ENCODE measurements around the gene MVP. TPM values are rescaled to one million over a fixed set of nuclear protein-coding genes. Genes with fewer than 3 reads are reported as not detected.
"Not testable (repeated sequence)": the region's sequence is repeated elsewhere in the genome, so short reads cannot be mapped to it uniquely, and the experiment has no call there.

The MVP gene
- total RNA-seq, 1 donor from 2014 or later = 2.4 TPM

DNA sequence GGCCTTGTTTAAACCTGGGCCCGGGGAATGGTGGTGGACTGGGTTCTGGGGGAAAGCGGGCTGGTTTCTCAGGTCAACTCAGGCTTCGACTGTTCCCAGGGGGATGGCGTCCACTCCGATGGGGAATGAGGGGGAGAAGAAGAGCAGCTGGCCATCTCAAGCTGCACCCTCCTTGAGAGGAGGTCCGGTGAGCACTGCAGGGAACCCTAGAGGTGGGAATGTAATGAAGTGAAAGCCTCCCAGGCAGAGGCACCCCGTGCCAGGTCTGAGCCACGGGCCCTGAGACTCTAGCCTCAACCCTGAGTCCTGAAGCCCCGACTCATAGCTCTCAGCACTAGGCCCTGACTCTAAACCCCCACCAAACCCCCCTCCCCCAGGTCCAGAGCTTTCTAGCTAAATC is 43.9 kb downstream of the MVP start:
- H3K9me3 ChIP-seq (ENCODE audit: low read depth) = no peaks in the 10 kb centered on the region
- Mint-ChIP-seq H3K4me1 (peaks cover 6% of the 10 kb centered on the region), H3K27ac (no peak overlapping the region), H3K27me3 (ENCODE audit: insufficient read depth, low read depth) (peaks cover 4% of the 10 kb centered on the region), H3K9me3 (no peaks in the 10 kb centered on the region), H3K4me3 (peak overlapping the region; percentile 58), H3K36me3 (peaks cover 4% of the 10 kb centered on the region)
- peaks cover 5% of the 10 kb centered on the region for H4K20me1 ChIP-seq (ENCODE audit: low read depth)
- TF ChIP-seq EZH2phosphoT487 (IDR thresholded peaks at IDR 0.05) (no peak), EZH2 (IDR thresholded peaks at IDR 0.05) (no peak)
- TF ChIP-seq, protein P1, sequence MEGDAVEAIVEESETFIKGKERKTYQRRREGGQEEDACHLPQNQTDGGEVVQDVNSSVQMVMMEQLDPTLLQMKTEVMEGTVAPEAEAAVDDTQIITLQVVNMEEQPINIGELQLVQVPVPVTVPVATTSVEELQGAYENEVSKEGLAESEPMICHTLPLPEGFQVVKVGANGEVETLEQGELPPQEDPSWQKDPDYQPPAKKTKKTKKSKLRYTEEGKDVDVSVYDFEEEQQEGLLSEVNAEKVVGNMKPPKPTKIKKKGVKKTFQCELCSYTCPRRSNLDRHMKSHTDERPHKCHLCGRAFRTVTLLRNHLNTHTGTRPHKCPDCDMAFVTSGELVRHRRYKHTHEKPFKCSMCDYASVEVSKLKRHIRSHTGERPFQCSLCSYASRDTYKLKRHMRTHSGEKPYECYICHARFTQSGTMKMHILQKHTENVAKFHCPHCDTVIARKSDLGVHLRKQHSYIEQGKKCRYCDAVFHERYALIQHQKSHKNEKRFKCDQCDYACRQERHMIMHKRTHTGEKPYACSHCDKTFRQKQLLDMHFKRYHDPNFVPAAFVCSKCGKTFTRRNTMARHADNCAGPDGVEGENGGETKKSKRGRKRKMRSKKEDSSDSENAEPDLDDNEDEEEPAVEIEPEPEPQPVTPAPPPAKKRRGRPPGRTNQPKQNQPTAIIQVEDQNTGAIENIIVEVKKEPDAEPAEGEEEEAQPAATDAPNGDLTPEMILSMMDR (IDR thresholded peaks at IDR 0.05) = no peak
- H3K4me3 ChIP-seq = no peak overlapping the region
- H3K27ac ChIP-seq = no peak overlapping the region
- DNase-seq (ENCODE audit: low spot score) = no peak
- no peak overlapping the region for H2AFZ ChIP-seq (replicated peaks)
- H3K79me2 ChIP-seq (ENCODE audit: low read depth) = peaks cover 23% of the 10 kb centered on the region
- H3K9ac ChIP-seq = no peak overlapping the region
- H3K4me2 ChIP-seq = no peak overlapping the region
- H3F3A ChIP-seq (ENCODE audit: low read depth) = peaks cover 13% of the 10 kb centered on the region
- no peaks in the 10 kb centered on the region for H3K4me1 ChIP-seq
- no peaks in the 10 kb centered on the region for H3K36me3 ChIP-seq
- H3K27me3 ChIP-seq = no peaks in the 10 kb centered on the region

DNA sequence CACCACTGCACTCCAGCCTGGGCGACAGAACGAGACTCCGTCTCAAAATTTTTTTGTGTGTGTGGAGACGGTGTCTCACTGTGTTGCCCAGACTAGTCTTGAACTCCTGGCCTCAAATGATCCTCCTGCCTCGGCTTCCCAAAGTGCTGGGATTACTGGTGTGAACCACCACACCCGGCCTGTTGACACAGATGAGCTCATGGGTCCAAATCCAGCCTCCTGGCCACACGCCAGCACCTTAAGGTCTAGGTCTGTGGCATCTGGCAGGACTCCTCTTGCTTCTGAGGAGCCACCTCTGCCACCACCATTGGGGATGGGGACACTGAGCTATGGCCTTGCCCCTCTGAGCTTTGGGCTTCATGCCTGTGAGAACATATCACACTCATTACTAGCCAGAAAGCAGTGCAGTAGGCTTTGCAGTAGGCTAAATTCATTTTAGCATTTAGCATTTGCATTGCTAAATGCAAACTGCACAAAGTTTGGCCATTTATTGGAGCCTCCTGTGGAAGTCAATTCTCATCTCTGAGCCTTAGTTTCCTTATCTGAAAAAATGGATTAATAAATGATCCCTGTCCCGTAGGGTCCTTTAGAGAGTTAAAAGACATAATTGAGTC is 48.2 kb downstream of the MVP start:
- H3K36me3 Mint-ChIP-seq = no peaks in the 10 kb centered on the region
- Histone ChIP-seq H3K79me2 (ENCODE audit: low read depth) (no peaks in the 10 kb centered on the region), H4K20me1 (ENCODE audit: low read depth) (no peaks in the 10 kb centered on the region), H3K27ac (no peak overlapping the region), H2AFZ (replicated peaks) (no peak overlapping the region), H3K36me3 (no peaks in the 10 kb centered on the region), H3K27me3 (no peaks in the 10 kb centered on the region), H3F3A (ENCODE audit: low read depth) (no peaks in the 10 kb centered on the region), H3K4me2 (no peak overlapping the region), H3K4me1 (no peaks in the 10 kb centered on the region), H3K9ac (no peak overlapping the region), H3K4me3 (no peak overlapping the region), H3K9me3 (ENCODE audit: low read depth) (no peaks in the 10 kb centered on the region)
- peaks cover 3% of the 10 kb centered on the region for H3K27me3 Mint-ChIP-seq (ENCODE audit: insufficient read depth, low read depth)
- no peak overlapping the region for H3K4me3 Mint-ChIP-seq
- H3K27ac Mint-ChIP-seq = no peak overlapping the region
- no peak for DNase-seq (ENCODE audit: low spot score)
- H3K9me3 Mint-ChIP-seq = no peaks in the 10 kb centered on the region
- TF ChIP-seq EZH2 (IDR thresholded peaks at IDR 0.05) = no peak
- TF ChIP-seq, protein P1 (IDR thresholded peaks at IDR 0.05) = no peak
- H3K4me1 Mint-ChIP-seq = no peaks in the 10 kb centered on the region

DNA sequence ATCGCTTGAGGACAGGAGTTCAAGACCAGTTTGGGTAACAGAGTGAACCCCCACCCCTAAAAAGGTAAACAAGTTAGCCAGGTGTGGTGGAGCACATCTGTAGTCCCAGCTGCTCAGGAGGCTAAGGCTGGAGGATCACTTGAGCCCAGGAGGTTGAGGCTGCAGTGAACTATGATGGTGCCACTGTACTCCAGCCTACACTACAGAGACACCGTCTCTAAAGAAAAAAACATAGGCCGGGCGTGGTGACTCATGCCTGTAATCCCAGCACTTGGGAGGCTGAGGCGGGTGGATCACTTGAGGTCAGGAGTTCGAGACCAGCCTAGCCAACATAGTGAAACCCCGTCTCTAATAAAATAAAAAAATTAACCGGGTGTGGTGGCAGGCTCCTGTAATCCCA is 48.8 kb downstream of the MVP start:
- H3K27me3 ChIP-seq; H4K20me1 ChIP-seq (ENCODE audit: low read depth); H3K4me1 Mint-ChIP-seq; H3K9ac ChIP-seq; H3K27ac ChIP-seq; H3K4me1 ChIP-seq; H3K9me3 Mint-ChIP-seq; H3K36me3 ChIP-seq; H3K36me3 Mint-ChIP-seq; H3K27me3 Mint-ChIP-seq (ENCODE audit: insufficient read depth, low read depth); H3K4me3 ChIP-seq; H3K4me3 Mint-ChIP-seq; H3K27ac Mint-ChIP-seq; H3K4me2 ChIP-seq; H3F3A ChIP-seq (ENCODE audit: low read depth); DNase-seq (ENCODE audit: low spot score); H3K79me2 ChIP-seq (ENCODE audit: low read depth); H3K9me3 ChIP-seq (ENCODE audit: low read depth); H2AFZ ChIP-seq (replicated peaks): not testable (repeated sequence)

DNA sequence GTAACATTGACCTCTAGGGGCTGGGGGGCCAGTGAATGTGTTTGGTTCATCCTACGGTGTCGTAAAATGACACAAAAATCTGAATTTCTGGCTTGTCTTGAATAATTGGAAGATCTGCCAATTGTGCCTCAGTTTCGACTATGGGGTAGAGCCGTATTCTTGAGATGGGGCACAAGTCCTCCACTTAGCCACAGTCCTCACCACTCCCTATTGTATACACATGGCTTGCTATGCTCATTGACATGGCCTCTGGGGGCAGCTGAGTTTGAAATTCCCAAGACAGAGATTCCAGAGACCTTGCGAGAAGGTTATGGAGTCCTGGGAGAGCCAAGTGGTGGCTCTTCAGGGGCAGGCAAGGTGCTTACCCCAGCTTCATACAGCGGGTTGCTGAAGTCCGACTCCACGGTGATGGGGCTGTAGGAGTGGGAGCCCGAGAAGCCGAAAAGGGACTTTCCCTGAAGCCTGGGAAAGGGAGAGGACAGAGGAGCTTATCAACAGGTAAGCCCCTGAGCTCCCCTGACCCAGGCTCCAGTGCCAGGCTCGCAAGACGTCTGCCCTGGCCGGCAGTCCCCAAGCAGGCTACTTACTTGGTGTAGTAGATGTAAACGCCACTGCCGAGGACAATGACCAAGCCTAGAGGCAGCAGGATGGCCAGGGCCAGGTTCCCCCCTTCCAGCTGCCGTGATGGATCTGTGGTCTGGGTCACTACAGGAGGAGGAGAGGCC is 51.7 kb downstream of the MVP start:
- Histone ChIP-seq H3K4me3 (no peak overlapping the region), H3K27ac (no peak overlapping the region), H3K27me3 (peaks cover 14% of the 10 kb centered on the region), H3F3A (ENCODE audit: low read depth) (peaks cover 12% of the 10 kb centered on the region), H2AFZ (replicated peaks) (no peak overlapping the region), H3K79me2 (ENCODE audit: low read depth) (no peaks in the 10 kb centered on the region), H3K9ac (no peak overlapping the region), H3K36me3 (no peaks in the 10 kb centered on the region), H3K9me3 (ENCODE audit: low read depth) (no peaks in the 10 kb centered on the region), H4K20me1 (ENCODE audit: low read depth) (no peaks in the 10 kb centered on the region), H3K4me2 (no peak overlapping the region), H3K4me1 (no peaks in the 10 kb centered on the region)
- DNase-seq (ENCODE audit: low spot score) = no peak
- Mint-ChIP-seq H3K36me3 (no peaks in the 10 kb centered on the region), H3K27ac (no peak overlapping the region), H3K9me3 (no peaks in the 10 kb centered on the region), H3K4me1 (peaks cover 2% of the 10 kb centered on the region), H3K27me3 (ENCODE audit: insufficient read depth, low read depth) (peaks cover 15% of the 10 kb centered on the region), H3K4me3 (no peak overlapping the region)
- TF ChIP-seq EZH2 (IDR thresholded peaks at IDR 0.05) = no peak
- TF ChIP-seq, protein P1 (IDR thresholded peaks at IDR 0.05) = no peak
- TF ChIP-seq EZH2phosphoT487 (IDR thresholded peaks at IDR 0.05) = no peak
